Measurements from ENCODE around the gene CCDC17. TPM values are rescaled to one million over a fixed set of nuclear protein-coding genes. Genes with fewer than 3 reads are reported as not detected.

CCDC17 gene
- total and polyA plus RNA-seq, 4 donors = 0.30 to 6.4 (median 0.73) TPM

DNA sequence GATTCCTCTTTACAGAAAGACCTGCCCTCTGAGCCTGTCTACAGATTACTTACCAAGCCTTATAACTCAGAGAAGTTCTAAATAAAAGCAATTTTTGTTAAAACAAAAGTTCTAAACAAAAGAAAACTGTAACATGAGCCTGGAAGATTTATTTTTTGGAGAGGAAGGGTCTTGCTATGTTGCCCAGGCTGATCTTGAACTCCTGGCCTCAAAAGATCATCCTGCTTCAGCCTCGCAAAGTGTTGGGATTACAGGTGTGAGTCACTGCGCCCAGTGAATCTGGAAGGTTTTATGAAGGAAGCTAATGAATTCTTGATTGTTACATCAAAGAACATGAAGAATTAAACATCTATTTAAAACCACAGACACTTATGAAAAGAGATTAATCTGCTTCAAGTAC, 35.4 kb upstream of the CCDC17 start:
- H3K27ac ChIP-seq (ENCODE audit: low read depth in 1 of 2, low read length in 2 of 2) = peak overlapping the region in 1 of 2 donors; percentile 78
- WGBS = 98% methylated on average over 2 of the region's 2 CpGs
- H3K36me3 ChIP-seq (ENCODE audit: control insufficient read depth in 4 of 4, insufficient read depth in 3 of 4, low read depth in 1 of 4, low read length in 3 of 4) = peaks cover 8 to 33% (median 22%) of the 10 kb centered on the region in 4 donors

DNA sequence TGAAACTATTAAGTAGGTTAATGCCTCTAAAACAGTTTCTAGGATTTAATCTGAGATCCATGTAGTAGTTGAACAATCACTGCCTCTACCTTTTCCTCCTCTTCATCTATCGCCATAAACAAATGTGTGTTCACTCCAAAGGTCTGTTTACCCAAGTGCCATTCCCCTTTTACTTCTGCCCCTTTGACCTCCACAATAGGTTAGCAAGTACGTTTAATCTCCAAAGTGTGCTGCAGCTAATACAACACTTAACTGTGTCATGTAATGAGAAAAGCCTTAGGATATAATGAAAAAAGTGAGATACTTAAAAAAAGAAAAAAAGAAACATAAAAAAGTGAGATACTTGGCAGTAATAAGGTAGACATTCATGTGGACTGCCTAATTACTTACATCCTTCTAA, 34.3 kb upstream of the CCDC17 start:
- Histone ChIP-seq H3K4me3 (ENCODE audit: low read depth in 1 of 3, low read length in 3 of 3) (no peak overlapping the region), H3K27ac (ENCODE audit: low read depth in 1 of 2, low read length in 2 of 2) (peak overlapping the region; percentile 76 to 78), H3K4me1 (ENCODE audit: control insufficient read depth in 4 of 4, insufficient read depth in 4 of 4, low read length in 3 of 4) (peaks cover 14 to 38% (median 30%) of the 10 kb centered on the region in 4 donors), H3K36me3 (ENCODE audit: control insufficient read depth in 4 of 4, insufficient read depth in 3 of 4, low read depth in 1 of 4, low read length in 3 of 4) (peaks cover 10 to 39% (median 28%) of the 10 kb centered on the region in 4 donors), H3K9me3 (ENCODE audit: control insufficient read depth in 4 of 4, low read length in 3 of 4) (no peaks in the 10 kb centered on the region), H3K27me3 (ENCODE audit: control insufficient read depth in 4 of 4, insufficient read depth in 4 of 4, low read length in 3 of 4) (no peaks in the 10 kb centered on the region), H3K9ac (ENCODE audit: low read depth in 1 of 2, low read length in 2 of 2) (peak overlapping the region in 1 of 2 donors; percentile 68)
- WGBS = 28% methylated on average over 2 of the region's 2 CpGs
- no peak for DNase-seq (ENCODE audit: low spot score)
- TF ChIP-seq RAD21 (IDR thresholded peaks at IDR 0.05) (peak; percentile 44 to 65), EGR1 (IDR thresholded peaks at IDR 0.05; ENCODE audit: low read depth in 2 of 2) (no peak), HNF4A (conservative IDR thresholded peaks at IDR 0.05) (peak; percentile 98), SP1 (IDR thresholded peaks at IDR 0.05) (peak; percentile 90), RXRA (IDR thresholded peaks at IDR 0.05) (peak; percentile 97 to 98), HNF4G (IDR thresholded peaks at IDR 0.05) (peak; percentile 81), JUND (IDR thresholded peaks at IDR 0.05) (peak; percentile 42 to 79), TAF1 (conservative IDR thresholded peaks at IDR 0.05) (no peak)
- TF ChIP-seq, protein P1, sequence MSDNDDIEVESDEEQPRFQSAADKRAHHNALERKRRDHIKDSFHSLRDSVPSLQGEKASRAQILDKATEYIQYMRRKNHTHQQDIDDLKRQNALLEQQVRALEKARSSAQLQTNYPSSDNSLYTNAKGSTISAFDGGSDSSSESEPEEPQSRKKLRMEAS (IDR thresholded peaks at IDR 0.05) = peak; percentile 78
- TF ChIP-seq, protein P2, sequence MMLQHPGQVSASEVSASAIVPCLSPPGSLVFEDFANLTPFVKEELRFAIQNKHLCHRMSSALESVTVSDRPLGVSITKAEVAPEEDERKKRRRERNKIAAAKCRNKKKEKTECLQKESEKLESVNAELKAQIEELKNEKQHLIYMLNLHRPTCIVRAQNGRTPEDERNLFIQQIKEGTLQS (IDR thresholded peaks at IDR 0.05) = no peak
- TF ChIP-seq, protein P3, sequence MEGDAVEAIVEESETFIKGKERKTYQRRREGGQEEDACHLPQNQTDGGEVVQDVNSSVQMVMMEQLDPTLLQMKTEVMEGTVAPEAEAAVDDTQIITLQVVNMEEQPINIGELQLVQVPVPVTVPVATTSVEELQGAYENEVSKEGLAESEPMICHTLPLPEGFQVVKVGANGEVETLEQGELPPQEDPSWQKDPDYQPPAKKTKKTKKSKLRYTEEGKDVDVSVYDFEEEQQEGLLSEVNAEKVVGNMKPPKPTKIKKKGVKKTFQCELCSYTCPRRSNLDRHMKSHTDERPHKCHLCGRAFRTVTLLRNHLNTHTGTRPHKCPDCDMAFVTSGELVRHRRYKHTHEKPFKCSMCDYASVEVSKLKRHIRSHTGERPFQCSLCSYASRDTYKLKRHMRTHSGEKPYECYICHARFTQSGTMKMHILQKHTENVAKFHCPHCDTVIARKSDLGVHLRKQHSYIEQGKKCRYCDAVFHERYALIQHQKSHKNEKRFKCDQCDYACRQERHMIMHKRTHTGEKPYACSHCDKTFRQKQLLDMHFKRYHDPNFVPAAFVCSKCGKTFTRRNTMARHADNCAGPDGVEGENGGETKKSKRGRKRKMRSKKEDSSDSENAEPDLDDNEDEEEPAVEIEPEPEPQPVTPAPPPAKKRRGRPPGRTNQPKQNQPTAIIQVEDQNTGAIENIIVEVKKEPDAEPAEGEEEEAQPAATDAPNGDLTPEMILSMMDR (IDR thresholded peaks at IDR 0.05; ENCODE audit: low read depth, low read length, missing input control) = no peak
- TF ChIP-seq, protein P4, sequence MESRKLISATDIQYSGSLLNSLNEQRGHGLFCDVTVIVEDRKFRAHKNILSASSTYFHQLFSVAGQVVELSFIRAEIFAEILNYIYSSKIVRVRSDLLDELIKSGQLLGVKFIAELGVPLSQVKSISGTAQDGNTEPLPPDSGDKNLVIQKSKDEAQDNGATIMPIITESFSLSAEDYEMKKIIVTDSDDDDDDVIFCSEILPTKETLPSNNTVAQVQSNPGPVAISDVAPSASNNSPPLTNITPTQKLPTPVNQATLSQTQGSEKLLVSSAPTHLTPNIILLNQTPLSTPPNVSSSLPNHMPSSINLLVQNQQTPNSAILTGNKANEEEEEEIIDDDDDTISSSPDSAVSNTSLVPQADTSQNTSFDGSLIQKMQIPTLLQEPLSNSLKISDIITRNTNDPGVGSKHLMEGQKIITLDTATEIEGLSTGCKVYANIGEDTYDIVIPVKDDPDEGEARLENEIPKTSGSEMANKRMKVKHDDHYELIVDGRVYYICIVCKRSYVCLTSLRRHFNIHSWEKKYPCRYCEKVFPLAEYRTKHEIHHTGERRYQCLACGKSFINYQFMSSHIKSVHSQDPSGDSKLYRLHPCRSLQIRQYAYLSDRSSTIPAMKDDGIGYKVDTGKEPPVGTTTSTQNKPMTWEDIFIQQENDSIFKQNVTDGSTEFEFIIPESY (IDR thresholded peaks at IDR 0.05) = peak; percentile 72

More for the DNA sequence above, 35.4 kb upstream of the CCDC17 start:
- no peak for DNase-seq (ENCODE audit: low spot score)
- H3K9ac ChIP-seq (ENCODE audit: low read depth in 1 of 2, low read length in 2 of 2) = no peak overlapping the region
- H3K27me3 ChIP-seq (ENCODE audit: control insufficient read depth in 4 of 4, insufficient read depth in 4 of 4, low read length in 3 of 4) = no peaks in the 10 kb centered on the region
- TF ChIP-seq, protein P2 (IDR thresholded peaks at IDR 0.05) = no peak
- TF ChIP-seq GABPA (IDR thresholded peaks at IDR 0.05 in 1 of 2, conservative IDR thresholded peaks at IDR 0.05 in 1 of 2) (no peak), FOXA2 (IDR thresholded peaks at IDR 0.05) (no peak), RAD21 (IDR thresholded peaks at IDR 0.05) (no peak), YY1 (IDR thresholded peaks at IDR 0.05) (no peak), RXRA (IDR thresholded peaks at IDR 0.05) (no peak), JUND (IDR thresholded peaks at IDR 0.05) (no peak), FOXA1 (IDR thresholded peaks at IDR 0.05) (no peak), TAF1 (conservative IDR thresholded peaks at IDR 0.05) (no peak), NR2F2 (IDR thresholded peaks at IDR 0.05) (no peak), EGR1 (IDR thresholded peaks at IDR 0.05; ENCODE audit: low read depth in 2 of 2) (no peak), HNF4G (IDR thresholded peaks at IDR 0.05) (no peak)
- TF ChIP-seq, protein P4 (IDR thresholded peaks at IDR 0.05) = no peak
- TF ChIP-seq, protein P1 (IDR thresholded peaks at IDR 0.05) = no peak
- TF ChIP-seq, protein P5, sequence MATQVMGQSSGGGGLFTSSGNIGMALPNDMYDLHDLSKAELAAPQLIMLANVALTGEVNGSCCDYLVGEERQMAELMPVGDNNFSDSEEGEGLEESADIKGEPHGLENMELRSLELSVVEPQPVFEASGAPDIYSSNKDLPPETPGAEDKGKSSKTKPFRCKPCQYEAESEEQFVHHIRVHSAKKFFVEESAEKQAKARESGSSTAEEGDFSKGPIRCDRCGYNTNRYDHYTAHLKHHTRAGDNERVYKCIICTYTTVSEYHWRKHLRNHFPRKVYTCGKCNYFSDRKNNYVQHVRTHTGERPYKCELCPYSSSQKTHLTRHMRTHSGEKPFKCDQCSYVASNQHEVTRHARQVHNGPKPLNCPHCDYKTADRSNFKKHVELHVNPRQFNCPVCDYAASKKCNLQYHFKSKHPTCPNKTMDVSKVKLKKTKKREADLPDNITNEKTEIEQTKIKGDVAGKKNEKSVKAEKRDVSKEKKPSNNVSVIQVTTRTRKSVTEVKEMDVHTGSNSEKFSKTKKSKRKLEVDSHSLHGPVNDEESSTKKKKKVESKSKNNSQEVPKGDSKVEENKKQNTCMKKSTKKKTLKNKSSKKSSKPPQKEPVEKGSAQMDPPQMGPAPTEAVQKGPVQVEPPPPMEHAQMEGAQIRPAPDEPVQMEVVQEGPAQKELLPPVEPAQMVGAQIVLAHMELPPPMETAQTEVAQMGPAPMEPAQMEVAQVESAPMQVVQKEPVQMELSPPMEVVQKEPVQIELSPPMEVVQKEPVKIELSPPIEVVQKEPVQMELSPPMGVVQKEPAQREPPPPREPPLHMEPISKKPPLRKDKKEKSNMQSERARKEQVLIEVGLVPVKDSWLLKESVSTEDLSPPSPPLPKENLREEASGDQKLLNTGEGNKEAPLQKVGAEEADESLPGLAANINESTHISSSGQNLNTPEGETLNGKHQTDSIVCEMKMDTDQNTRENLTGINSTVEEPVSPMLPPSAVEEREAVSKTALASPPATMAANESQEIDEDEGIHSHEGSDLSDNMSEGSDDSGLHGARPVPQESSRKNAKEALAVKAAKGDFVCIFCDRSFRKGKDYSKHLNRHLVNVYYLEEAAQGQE (IDR thresholded peaks at IDR 0.05) = no peak
- no peaks in the 10 kb centered on the region for H3K9me3 ChIP-seq (ENCODE audit: control insufficient read depth in 4 of 4, low read length in 3 of 4)
- H3K4me3 ChIP-seq (ENCODE audit: low read depth in 1 of 3, low read length in 3 of 3) = no peak overlapping the region
- H3K4me1 ChIP-seq (ENCODE audit: control insufficient read depth in 4 of 4, insufficient read depth in 4 of 4, low read length in 3 of 4) = peaks cover 14 to 38% (median 30%) of the 10 kb centered on the region in 4 donors

Measured in liver (tissue), 9 donors.